Left ventricle myocardium superior (tissue), 1 donor: ENCODE data around the gene DUS2. TPM values are rescaled to one million over a fixed set of nuclear protein-coding genes. Genes with fewer than 3 reads are reported as not detected.
A peak's percentile ranks its signal among the peaks of the same experiment; 100 is the strongest.
"Not testable (repeated sequence)": the region's sequence is repeated elsewhere in the genome, so short reads cannot be mapped to it uniquely, and the experiment has no call there.

Experiments used
- ATAC-seq: fragments of 200-7000 bp; cut with Tn5 transposase; one replicate; pipeline ENCODE4 v1.9.1; 2020; ENCODE audit warnings: mild to moderate bottlenecking, moderate library complexity
- DNase-seq: peaks from one replicate; pipeline ENCODE4 v3.0.0-alpha.2; 2020
- intact Hi-C: fragments of 100-400 bp; cut with micrococcal nuclease; formaldehyde crosslinking; loops from one replicate; pipeline ENCODE4 v1.11.0; 2022
- total RNA-seq: library from RNA; stranded (reverse); fragmentation: NEBNext Ultra II Directional; extraction: Animal tissue kit (Norgen Biotek cat#: 25700); gene quantifications from one replicate; pipeline ENCODE4 v1.2.1, GENCODE V29; 2021
- donor health status: DM: no; HTN: yes; CAD: no; lungs with severe emphysema.

The DUS2 gene
- total RNA-seq, 1 donor from 2014 or later, result 4.9 TPM

GRCh38 chr16:67996666-67997065 is 26.4 kb upstream of the DUS2 start:
- DNase-seq, result no peak
- intact Hi-C loops, result no loop called here
- ATAC-seq, result no peak

GRCh38 chr16:67998231-67998778 is 24.8 kb upstream of the DUS2 start:
- ATAC-seq, intact Hi-C loops, DNase-seq: not testable (repeated sequence)

- peak; percentile 79 for ATAC-seq
- intact Hi-C loops, DNase-seq: not testable (repeated sequence)
Observed at GRCh38 chr16:67998779-67999688, 24.1 kb upstream of the DUS2 start, which contains the start of gene DPEP2. Gene DPEP2, minus strand, starts transcription at chr16:67999484. Its CDS starts 6,272 bp downstream, at chr16:67993212.

GRCh38 chr16:67999985-68000384 is 23.1 kb upstream of the DUS2 start:
- DNase-seq (no peak), ATAC-seq (peak; percentile 60)
- intact Hi-C loops, result no loop called here

GRCh38 chr16:68000450-68000849 is 22.6 kb upstream of the DUS2 start:
- ATAC-seq (peak; percentile 67), DNase-seq (no peak)
- intact Hi-C loops, result no loop called here

- intact Hi-C loops, result no loop called here
- ATAC-seq (no peak), DNase-seq (no peak)
Observed at GRCh38 chr16:68003031-68003430, 20.1 kb upstream of the DUS2 start.

GRCh38 chr16:68005211-68005610 is 17.9 kb upstream of the DUS2 start:
- intact Hi-C loops, result no loop called here
- ATAC-seq (no peak), DNase-seq (no peak)

GRCh38 chr16:68005786-68006286 is 17.2 kb upstream of the DUS2 start:
- DNase-seq (peak; percentile 40), ATAC-seq (peak; percentile 58)
- intact Hi-C loops, result no loop called here

- DNase-seq (no peak), ATAC-seq (no peak)
- intact Hi-C loops, result no loop called here
Observed at GRCh38 chr16:68009157-68009735, 13.8 kb upstream of the DUS2 start.

- ATAC-seq, DNase-seq, intact Hi-C loops: not testable (repeated sequence)
Observed at GRCh38 chr16:68009872-68010271, 13.2 kb upstream of the DUS2 start.

- intact Hi-C loops, result no loop called here
- no peak for ATAC-seq
Observed at GRCh38 chr16:68013440-68013839, 9.6 kb upstream of the DUS2 start.

GRCh38 chr16:68015681-68016080 is 7.4 kb upstream of the DUS2 start, which contains the start of gene DPEP2NB:
Gene DPEP2NB, minus strand, starts transcription at chr16:68015911. Its CDS starts 141 bp downstream, at chr16:68015770.
- intact Hi-C loops, result no loop called here
- ATAC-seq, result no peak
- no peak for DNase-seq

More at GRCh38 chr16:68013440-68013839, 9.6 kb upstream of the DUS2 start:
- no peak for DNase-seq

GRCh38 chr16:68019167-68019680 is 3.9 kb upstream of the DUS2 start:
- no peak for DNase-seq
- no peak for ATAC-seq
- intact Hi-C loops, result no loop called here

GRCh38 chr16:68021490-68021889 is 1.6 kb upstream of the DUS2 start:
- DNase-seq (no peak), ATAC-seq (no peak)
- intact Hi-C loops, result no loop called here

- intact Hi-C loops, result no loop called here
- DNase-seq, result no peak
- peak; percentile 6 for ATAC-seq
Observed at GRCh38 chr16:68022278-68022727, 781 bp upstream of the DUS2 start.

GRCh38 chr16:68028996-68029395 is 5.9 kb downstream of the DUS2 start:
- ATAC-seq, result no peak
- DNase-seq, result no peak
- intact Hi-C loops, result no loop called here

GRCh38 chr16:68030108-68030507 is 7.0 kb downstream of the DUS2 start:
- DNase-seq, intact Hi-C loops, ATAC-seq: not testable (repeated sequence)

- intact Hi-C loops, result no loop called here
- ATAC-seq, result no peak
- no peak for DNase-seq
Observed at GRCh38 chr16:68031951-68032350, 8.9 kb downstream of the DUS2 start.

GRCh38 chr16:68033101-68033500 is 10.0 kb downstream of the DUS2 start:
- ATAC-seq, result no peak
- DNase-seq, result no peak
- intact Hi-C loops, result no loop called here
